HG03521 (cell line): Measurements from ENCODE around the gene WASF2.
"Not testable (repeated sequence)": the region's sequence is repeated elsewhere in the genome, so short reads cannot be mapped to it uniquely, and the experiment has no call there.

Experiments used
- ATAC-seq: cut with Tn5 transposase; IDR thresholded peaks from one replicate; pipeline ENCODE4 v1.9.1; 2021; ENCODE audit warnings: mild to moderate bottlenecking, moderate library complexity; ENCODE audit not compliant: unreplicated experiment

Gene WASF2

GRCh38 chr1:27455139-27455811 is 34.7 kb downstream of the WASF2 start:
- ATAC-seq = no peak

DNA sequence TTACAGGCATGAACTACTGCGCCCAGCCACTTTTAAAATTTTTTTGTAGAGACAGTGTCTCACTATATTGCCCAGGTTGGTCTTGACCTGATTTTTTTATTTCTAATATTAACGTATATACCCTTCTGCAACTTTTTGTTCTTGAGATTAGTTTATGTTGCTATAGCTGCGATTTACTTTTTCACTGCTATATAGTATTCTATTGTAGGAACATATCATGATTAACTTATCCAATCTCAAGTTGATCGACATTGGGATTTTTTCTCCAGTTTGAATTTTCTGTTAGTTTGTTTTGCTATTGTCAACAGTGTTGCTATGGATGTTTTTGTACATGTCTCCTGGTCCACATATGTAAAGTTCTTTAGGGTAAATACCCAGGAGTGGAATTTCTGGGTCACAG is 35.4 kb downstream of the WASF2 start:
- no peak for ATAC-seq

DNA sequence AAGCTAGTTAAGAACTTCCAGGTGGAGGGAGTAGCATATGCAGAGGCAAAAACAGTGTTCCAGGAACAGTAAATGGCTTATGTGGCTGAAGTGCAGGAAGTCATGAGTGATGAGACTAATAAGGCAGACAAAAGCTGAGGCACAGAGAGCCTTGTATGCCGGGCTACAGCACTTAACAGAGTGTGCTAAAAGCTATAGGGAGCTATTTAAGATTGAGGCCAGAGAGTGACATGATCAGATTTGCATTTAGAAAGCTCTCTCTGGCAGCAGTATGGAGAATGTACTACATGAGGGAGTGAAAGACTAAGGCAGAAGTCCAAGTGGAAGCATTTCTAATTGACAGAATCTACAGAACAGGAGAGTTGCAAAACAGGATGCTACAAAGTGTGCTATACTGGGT is 38.6 kb downstream of the WASF2 start:
- no peak for ATAC-seq

- ATAC-seq = no peak
Measured at GRCh38 chr1:27448982-27449381, 41.0 kb downstream of the WASF2 start.

GRCh38 chr1:27447883-27448282 is 42.1 kb downstream of the WASF2 start:
- ATAC-seq = no peak

- ATAC-seq = no peak
Measured at GRCh38 chr1:27447399-27447798, 42.6 kb downstream of the WASF2 start.

- no peak for ATAC-seq
Measured at GRCh38 chr1:27446496-27447020, 43.4 kb downstream of the WASF2 start.

DNA sequence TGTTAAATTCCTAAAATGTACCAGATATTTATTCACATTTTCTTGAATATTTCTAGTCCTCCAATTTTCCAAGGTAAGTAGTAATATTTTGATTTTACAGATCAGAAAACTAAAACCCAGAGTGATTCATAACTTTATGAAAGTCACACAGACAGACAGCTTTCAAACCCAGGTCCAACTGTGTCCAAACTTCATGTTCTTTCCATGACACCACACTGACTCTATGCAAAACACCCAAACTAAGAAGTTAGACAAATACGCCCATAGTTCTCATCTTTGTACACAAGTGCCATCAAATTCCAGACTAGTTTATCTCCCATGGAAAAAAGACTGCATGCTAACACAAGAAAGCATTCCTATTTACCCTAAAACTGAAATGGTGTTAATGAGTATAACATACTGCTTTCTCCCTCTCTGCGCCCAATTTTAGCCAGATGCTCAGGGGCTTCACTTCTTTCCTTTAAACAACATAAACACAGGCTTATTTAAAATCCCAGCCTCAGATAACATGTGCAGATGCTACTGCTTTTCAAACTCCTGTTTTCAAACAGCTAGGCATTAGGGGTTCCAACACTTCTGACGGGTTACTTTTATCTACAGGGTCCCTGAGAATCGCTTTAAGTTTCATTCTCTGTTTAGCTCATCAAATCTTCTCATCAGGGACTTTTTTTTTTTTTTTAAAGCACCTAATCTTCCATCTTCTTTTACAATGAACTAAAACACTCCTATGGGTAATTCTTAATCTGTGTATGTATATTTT is 44.6 kb downstream of the WASF2 start:
- ATAC-seq = no peak

DNA sequence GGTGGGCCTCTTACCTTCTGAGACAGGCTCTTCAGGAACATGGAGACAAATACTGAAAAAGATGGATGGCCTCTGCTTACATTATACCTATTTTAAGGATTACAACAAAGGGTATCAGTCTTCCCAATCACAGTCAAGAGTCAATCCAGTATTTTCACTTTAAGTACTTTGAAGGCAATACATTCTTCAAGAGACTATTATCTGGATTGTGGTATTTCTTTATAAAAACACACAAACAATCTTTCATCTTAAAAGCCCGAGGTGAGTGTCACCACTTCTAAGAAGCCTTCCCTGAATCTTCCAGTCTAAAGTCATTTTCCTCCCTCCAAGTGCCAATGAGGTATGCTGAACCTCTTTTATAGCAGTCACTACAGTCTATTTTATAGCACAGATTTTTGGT is 45.3 kb downstream of the WASF2 start:
- no peak for ATAC-seq

DNA sequence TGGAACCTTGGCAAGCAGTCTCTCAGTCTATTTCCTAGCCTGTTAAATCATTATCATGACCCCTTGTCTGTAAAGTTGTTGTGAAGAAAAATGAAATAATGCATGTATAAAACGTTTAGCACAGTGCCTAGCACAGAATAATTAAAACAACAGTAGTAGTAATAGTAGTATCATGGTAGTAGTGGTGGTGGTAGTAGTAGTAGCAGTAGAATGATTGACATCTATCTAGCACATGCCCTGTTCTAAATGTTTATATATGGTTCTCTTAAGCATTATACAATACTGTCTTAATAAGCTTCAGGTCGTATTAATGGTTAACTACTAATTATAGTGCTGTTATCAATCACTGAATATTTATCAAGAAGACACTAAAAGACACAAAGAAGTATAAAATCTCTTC is 50.8 kb downstream of the WASF2 start:
- no peak for ATAC-seq

DNA sequence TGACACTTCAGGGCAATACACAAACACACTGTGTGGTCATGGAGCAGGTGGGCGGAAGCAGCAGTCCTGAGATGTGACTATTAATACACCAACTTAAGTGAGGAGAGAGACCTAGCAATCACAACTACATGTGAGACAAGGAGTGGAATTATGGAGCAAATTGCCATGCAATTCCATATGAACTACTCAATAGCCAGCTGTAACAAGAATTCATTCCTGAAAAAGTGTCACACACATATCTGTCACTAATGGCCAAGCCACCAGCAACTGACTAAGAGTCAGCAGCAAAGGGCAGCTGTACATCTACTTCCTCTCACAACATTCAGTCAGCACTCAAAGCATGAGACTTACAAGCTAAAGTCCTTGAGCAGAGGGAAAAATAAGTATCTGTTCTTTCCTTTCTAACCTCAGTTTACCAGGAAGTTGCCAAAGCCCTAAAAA is 51.3 kb downstream of the WASF2 start:
- no peak for ATAC-seq

- no peak for ATAC-seq
Measured at GRCh38 chr1:27436204-27437159, 53.5 kb downstream of the WASF2 start.

DNA sequence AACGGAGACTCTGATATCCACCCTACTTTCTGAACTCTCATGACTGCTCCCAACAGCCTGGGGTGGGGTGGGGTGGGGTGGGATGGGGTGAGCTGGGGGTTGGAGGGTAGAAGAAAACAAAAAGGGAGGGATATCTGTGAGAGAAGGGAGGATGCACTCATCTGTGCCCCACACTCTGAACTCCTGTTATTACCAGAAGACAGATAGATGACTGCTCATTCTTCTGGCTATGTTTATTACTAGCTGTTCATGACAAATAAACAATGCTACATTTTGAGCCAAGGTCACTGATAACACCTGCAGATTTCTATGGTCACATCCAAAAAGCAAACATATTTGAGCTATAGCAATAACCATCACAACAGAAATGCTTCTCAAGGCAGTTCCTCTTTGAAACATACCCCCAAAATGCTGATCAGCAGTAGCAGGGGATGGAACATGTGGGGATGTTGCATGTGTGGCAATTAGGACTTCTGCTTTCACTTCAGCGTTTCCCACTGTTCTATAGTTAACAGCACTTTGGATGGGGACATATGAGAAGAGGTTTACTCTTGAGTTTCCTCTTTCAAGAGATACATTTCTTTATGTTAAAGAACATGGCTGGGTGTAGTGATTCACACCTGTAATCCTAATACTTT is 54.3 kb downstream of the WASF2 start:
- ATAC-seq = no peak

DNA sequence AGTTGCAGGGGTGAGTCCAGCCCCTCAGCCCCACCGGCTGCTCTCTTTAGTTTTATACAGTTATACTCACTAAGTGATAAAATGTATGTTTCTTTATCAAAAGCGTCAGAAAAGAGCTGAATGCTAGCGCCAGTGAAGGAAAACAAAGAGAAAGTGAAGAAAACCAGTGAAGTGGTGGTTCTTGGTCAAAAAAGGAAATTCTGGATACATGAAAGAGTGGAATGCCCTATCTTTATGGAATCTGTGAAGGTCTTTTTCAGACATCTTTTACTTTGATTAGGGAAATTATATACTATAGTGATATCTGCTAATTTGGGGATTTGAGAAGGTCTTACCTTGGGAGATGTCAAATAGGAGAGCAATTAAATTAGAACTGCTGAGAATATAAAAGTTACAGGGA is 56.3 kb downstream of the WASF2 start:
- ATAC-seq = no peak

DNA sequence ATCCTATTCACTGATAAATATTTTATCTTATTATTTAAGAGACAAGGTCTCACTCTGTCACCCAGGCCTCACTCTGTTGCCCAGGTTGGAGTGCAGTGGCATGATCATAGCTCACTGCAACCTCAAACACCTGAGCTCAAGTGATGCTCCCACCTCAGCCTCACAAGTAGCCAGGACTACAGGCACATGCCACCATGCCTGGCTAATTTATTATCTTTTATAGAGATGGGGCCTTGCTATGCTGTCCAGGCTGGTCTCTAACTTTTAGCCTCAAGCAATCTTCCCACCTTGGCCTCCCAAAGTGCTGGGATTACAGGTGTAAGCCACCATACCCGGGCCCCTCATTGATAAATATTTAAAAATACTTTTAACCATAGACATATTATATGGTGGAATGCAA is 57.2 kb downstream of the WASF2 start:
- not testable (repeated sequence) for ATAC-seq

GRCh38 chr1:27431601-27431940 is 58.4 kb downstream of the WASF2 start:
- no peak for ATAC-seq

GRCh38 chr1:27430903-27431600 is 58.9 kb downstream of the WASF2 start:
- ATAC-seq = no peak

GRCh38 chr1:27429029-27429425 is 60.9 kb downstream of the WASF2 start:
- ATAC-seq = no peak

DNA sequence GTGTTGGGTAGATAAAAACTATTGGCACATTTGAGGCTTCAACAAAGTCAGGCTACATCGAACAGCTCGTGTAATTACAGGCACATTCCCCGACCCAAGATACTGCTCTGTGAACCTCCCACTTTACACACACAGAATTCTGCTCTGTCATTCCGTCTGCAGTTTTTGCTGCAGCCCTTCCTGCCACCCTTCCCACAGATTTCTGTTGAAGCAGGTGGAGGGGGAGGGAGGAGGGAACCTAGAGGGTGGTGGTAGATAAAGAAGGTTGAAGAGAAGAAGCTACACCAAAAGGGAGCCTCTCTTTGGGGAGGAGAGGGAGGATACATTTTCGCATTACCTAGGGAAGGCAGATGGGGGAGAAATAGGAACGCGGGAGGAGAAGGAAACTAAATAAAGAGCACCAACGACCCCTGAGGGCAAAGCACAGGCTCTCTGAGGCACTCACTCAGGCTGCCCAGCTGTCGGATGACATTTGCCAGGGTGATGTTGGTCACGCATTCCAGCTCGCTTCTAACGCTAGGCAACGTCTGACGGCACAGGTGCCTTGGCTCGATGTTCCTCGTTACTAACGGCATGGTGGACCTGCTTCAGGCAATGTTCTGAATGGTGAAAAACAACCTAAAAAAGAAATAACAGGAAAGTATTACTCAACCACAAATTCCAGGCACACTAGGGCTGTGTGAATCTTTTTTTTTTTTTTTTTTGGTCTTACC is 61.5 kb downstream of the WASF2 start:
- no peak for ATAC-seq
